Tongue (tissue), 2 donors: ENCODE data around the gene SLC39A7. TPM values are rescaled to one million over a fixed set of nuclear protein-coding genes. Genes with fewer than 3 reads are reported as not detected.

Experiments
- DNase-seq: peaks from one replicate; pipeline ENCODE4 v3.0.0-alpha.2; 2015
- total RNA-seq: library from RNA; depleted of rRNA; stranded (reverse); fragments of >200 nt; gene quantifications from one replicate; pipeline ENCODE4 v1.2.3, GENCODE V29; 2014

SLC39A7 gene
- 70.4 TPM for total RNA-seq

- peak; percentile 100 for DNase-seq
These were observed at the start of gene SLC39A7, which contains the start of gene RXRB for GRCh38 chr6:33200219-33201146. Gene SLC39A7, plus strand, starts transcription at chr6:33200867. Its CDS starts 379 bp downstream, at chr6:33201246. Gene RXRB, minus strand, starts transcription at chr6:33200665. Its CDS starts 189 bp downstream, at chr6:33200476.

GRCh38 chr6:33151050-33151449 is 49.6 kb upstream of the SLC39A7 start:
- DNase-seq = no peak

- no peak for DNase-seq
These were observed 46.3 kb upstream of the SLC39A7 start for GRCh38 chr6:33154349-33154748.

- no peak for DNase-seq
These were observed 44.1 kb upstream of the SLC39A7 start for GRCh38 chr6:33156561-33156960.

- DNase-seq = no peak
These were observed 43.7 kb upstream of the SLC39A7 start for GRCh38 chr6:33156964-33157363.

GRCh38 chr6:33160096-33160495 is 40.6 kb upstream of the SLC39A7 start:
- no peak for DNase-seq

GRCh38 chr6:33160728-33161344 is 39.8 kb upstream of the SLC39A7 start:
- DNase-seq = peak; percentile 85

- DNase-seq = peak; percentile 82
These were observed 39.0 kb upstream of the SLC39A7 start for GRCh38 chr6:33161354-33162331.

- DNase-seq = no peak
These were observed 37.1 kb upstream of the SLC39A7 start for GRCh38 chr6:33163540-33163939.

- DNase-seq = no peak
These were observed 36.5 kb upstream of the SLC39A7 start for GRCh38 chr6:33164176-33164575.

GRCh38 chr6:33164665-33165373 is 35.8 kb upstream of the SLC39A7 start:
- DNase-seq = no peak

- DNase-seq = no peak
These were observed 34.9 kb upstream of the SLC39A7 start for GRCh38 chr6:33165581-33166258.

- no peak for DNase-seq
These were observed 34.3 kb upstream of the SLC39A7 start for GRCh38 chr6:33166363-33166762.

GRCh38 chr6:33166811-33167210 is 33.9 kb upstream of the SLC39A7 start:
- DNase-seq = no peak

GRCh38 chr6:33167374-33168283 is 33.0 kb upstream of the SLC39A7 start:
- no peak for DNase-seq

GRCh38 chr6:33168284-33168601 is 32.4 kb upstream of the SLC39A7 start:
- DNase-seq = no peak

GRCh38 chr6:33168639-33169038 is 32.0 kb upstream of the SLC39A7 start:
- DNase-seq = no peak

GRCh38 chr6:33169291-33170175 is 31.1 kb upstream of the SLC39A7 start:
- no peak for DNase-seq
